Adipocyte (in vitro differentiated cells): Measurements from ENCODE around the gene EZR.

ENCODE experiments used
- DNase-seq: peaks from one replicate; pipeline ENCODE4 v3.0.0-alpha.2; 2015; ENCODE audit warnings: low read depth
- H3K27me3 ChIP-seq: replicated peaks from 2 replicates; pipeline ENCODE4 v1.7.0; 2013; ENCODE audit warnings: mild to moderate bottlenecking, low read length, moderate library complexity; ENCODE audit not compliant: control insufficient read depth, insufficient read depth
- H3K36me3 ChIP-seq: 2 replicates; pipeline ENCODE4 v1.7.0; 2013; ENCODE audit warnings: low read length, mild to moderate bottlenecking, moderate library complexity; ENCODE audit not compliant: control insufficient read depth, insufficient read depth, severe bottlenecking
- H3K4me1 ChIP-seq: 2 replicates; pipeline ENCODE4 v1.7.0; 2013; ENCODE audit warnings: mild to moderate bottlenecking, low read length, moderate library complexity; ENCODE audit not compliant: control insufficient read depth, insufficient read depth
- H3K4me3 ChIP-seq: 2 replicates; pipeline ENCODE4 v1.7.0; 2013; ENCODE audit warnings: mild to moderate bottlenecking, low read length, moderate library complexity
- H3K9ac ChIP-seq: 2 replicates; pipeline ENCODE4 v1.7.0; 2013; ENCODE audit warnings: mild to moderate bottlenecking, low read length, moderate library complexity
- H3K9me3 ChIP-seq: 2 replicates; pipeline ENCODE4 v1.7.0; 2013; ENCODE audit warnings: mild to moderate bottlenecking, low read length, moderate library complexity; ENCODE audit not compliant: control insufficient read depth

EZR gene

GRCh38 chr6:158722176-158722729 lies 96.9 kb downstream of the EZR start:
- H3K4me1 ChIP-seq, result peaks cover 7% of the 10 kb centered on the region
- H3K9ac ChIP-seq, result no peak overlapping the region
- no peaks in the 10 kb centered on the region for H3K36me3 ChIP-seq
- H3K27me3 ChIP-seq, result no peaks in the 10 kb centered on the region
- H3K9me3 ChIP-seq, result no peaks in the 10 kb centered on the region
- no peak overlapping the region for H3K4me3 ChIP-seq
- no peak for DNase-seq

DNA sequence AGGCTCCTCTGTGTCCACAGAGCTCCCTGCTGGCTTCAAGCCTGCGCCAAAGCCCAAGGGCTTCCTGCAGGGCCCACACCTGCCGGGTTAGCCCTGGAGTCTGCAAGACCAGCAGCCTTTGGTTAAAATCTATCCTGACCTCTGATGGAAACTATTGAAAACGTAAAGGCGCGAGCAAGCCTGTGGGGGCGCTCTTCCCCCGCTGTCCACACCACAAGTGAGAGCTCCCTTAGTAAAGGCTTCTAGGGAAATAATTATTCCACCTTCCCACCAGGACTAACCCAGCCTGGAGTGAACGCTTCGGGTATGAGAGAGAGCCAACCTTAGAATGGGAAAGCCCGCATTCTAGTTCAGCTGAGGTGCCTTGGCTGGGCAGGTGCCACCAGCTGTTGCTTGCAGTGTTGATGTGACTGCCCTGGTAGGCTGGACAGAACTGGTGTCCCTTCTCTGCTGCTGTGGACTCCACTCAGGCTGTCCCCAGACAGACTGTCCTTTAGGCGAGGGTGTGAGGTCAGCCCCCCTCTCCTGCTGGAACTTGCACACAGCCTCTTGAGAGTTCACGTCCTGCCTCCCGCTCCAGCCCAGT lies 100.6 kb downstream of the EZR start:
- Histone ChIP-seq H3K9ac (no peak overlapping the region), H3K4me1 (peaks cover 7% of the 10 kb centered on the region), H3K27me3 (no peaks in the 10 kb centered on the region), H3K9me3 (no peaks in the 10 kb centered on the region), H3K36me3 (no peaks in the 10 kb centered on the region), H3K4me3 (no peak overlapping the region)
- DNase-seq, result no peak

DNA sequence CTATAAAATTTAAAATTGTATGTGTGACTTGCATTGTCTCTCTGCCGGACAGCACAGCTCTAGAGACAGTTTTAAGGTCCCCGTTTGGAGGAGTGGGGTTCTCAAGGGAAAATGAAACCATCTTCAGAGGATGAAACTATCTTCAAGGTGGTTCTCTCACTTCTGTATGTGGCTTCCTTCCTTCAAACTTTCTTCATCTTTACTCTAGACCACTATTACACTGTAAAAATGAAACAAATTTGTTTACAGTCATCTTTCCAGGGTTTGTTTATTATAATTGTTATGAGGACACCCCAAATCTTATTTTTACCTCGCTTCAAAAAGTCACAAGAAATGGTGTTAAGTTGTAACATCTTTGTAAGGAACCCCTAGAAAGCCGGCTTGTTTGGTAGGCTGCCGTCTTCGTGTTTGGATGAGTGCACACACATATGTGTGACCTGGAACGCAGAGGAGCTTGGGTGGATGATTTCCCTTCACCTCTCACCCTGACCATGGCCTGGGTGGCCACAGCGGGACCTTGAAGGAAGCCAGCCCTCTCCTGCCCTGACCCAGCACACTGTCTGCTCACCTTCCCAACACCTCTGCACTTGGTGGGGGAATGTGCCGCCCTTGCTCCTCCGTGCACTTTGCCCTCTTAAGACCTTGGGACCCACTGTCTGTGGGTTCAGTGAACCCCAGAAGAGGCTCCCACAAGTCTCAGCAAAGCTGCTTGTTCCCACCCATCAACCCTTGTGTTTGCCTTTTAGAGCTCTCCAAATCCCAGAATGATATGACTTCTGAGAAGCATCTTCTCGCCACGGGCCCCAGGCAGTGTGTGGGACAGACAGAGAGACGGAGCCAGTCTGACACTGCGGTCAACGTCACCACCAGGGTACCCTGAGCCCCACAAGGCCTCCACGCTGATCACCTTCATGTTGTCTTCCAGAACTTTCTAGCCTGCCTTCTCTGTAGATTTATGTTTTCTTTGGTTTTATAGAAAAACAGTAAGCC lies 101.5 kb downstream of the EZR start:
- Histone ChIP-seq H3K4me1 (peaks cover 7% of the 10 kb centered on the region), H3K4me3 (no peak overlapping the region), H3K36me3 (no peaks in the 10 kb centered on the region), H3K27me3 (no peaks in the 10 kb centered on the region), H3K9me3 (no peaks in the 10 kb centered on the region), H3K9ac (no peak overlapping the region)
- no peak for DNase-seq
